ENCODE data around the gene RAB37. TPM values are rescaled to one million over a fixed set of nuclear protein-coding genes. Genes with fewer than 3 reads are reported as not detected.

Gene RAB37
- total RNA-seq, 1 donor from 2014 or later = 0.96 TPM

GRCh38 chr17:74779948-74780400, 42.9 kb downstream of the RAB37 start:
- peak; percentile 1 for ATAC-seq

DNA sequence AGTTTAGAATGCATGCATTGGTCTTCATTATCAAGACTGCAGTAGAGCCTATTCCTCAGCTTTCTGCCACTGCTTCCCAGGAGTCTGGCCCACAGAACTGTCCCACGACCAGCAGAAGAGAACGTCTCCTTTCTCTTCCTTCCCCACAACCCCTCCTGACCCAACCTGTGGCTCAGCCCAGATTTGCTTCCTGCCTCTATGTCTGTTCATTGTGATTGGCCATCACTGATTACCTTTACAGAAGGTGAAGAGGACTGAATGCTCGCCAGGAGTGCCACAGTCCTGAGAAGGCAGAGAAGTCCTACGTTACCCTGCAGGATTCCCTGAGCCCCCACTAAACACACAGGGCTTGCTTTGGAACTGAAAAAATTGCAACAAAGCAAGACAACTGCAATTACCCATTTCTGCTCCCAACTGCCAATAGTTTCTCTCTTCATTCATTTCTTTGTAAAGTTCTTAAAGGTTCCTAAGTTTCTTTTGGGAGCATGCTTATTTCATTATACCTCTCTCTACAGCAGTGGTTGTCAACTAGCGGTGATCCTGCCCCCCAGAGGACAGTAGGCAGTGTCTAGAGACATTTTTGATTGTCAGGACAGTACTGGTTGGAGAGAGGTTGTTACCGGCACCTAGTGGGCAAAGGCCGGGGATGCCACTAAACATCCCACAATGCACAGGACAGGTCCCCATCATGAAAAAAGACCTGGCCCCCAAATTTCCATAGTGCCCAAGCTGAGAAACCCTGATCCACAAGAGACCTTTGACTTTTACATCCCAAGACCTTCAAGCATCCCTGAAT, 43.6 kb downstream of the RAB37 start:
- no peak for ATAC-seq

GRCh38 chr17:74782571-74782970, 45.5 kb downstream of the RAB37 start:
- ATAC-seq = no peak

- ATAC-seq = no peak
Measured at GRCh38 chr17:74784125-74784810, 47.2 kb downstream of the RAB37 start.

- ATAC-seq = no peak
Measured at GRCh38 chr17:74785096-74785980, 48.3 kb downstream of the RAB37 start.

GRCh38 chr17:74785981-74786360, 48.9 kb downstream of the RAB37 start:
- no peak for ATAC-seq

GRCh38 chr17:74786431-74787055, 49.5 kb downstream of the RAB37 start:
- ATAC-seq = no peak

DNA sequence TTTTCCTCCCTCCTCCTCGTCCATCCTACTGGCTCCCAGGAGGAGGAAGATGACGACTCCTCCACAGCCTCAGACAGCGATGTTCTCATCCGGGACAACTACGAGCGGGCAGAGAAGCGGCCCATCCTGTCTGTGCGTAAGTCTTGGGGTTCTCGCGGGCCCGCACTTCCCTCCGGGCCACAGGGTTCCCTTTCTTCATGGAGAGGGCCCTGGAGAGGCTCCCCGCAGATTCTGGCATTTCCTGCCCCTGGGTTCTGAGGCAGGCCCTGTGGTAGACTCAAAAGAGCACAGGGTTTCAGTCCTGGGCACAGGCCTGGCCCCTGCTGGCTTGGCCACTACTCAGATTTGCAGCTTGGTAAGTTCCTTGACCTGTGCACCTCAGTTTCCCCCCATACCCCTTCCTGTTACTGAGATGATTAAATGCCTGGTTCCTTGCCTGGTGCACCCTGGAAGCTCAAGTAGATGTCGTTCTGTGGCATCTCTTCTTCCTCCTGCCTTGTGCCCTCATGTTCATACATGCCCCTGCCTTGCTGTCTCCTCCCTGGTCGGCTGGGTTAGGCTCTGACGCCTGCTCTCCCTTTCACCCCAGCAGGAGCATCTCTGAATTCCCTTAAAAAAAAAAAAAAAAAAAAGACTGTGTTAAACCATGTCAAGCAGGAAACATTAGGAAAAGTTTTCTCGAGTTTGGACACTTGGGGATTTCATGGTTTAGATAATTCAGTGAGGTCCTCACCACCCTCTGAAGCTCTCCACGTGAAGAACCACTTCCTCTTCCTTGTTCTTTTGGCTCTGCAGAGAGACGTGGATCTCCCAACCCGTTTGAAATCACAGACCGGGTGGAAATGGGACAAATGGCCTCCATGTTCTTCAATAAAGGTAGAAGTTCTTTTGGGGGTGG, 53.4 kb downstream of the RAB37 start:
- ATAC-seq = peak; percentile 60

- ATAC-seq = no peak
Measured at GRCh38 chr17:74792586-74793105, 55.6 kb downstream of the RAB37 start.

DNA sequence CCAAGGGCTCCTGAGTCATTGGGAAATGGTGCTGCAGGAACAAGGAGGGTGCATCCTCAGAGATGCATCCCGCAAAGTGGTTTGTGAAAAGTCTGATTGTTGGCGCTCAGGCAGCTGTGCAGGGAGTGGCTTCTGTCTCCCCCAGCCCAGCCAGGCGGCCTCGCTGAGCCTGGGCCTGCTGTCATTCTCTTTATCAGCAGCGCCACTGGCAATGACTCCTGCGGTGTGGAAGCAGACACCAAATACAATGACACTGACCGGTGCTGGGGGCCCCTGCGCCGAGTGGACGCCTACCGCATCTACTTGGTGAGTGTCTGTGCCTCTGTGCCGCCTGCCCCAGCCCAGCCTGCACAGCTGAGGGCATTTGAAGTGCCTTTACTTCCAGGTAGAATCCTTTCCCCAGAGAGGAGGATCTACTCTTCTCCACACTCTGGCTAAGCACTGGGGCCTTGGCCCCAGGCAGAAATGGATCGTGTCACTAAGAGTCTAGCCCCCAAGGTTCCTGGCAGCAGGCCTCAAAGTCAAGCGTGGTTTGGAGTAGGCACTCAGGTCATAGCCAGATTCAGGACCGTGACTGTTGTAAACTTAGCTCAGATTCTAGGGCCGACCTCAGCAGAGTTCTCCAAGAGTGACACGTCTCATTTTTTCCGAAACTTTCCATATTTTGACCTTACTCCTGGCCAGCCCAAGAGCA, 58.4 kb downstream of the RAB37 start:
- no peak for ATAC-seq

DNA sequence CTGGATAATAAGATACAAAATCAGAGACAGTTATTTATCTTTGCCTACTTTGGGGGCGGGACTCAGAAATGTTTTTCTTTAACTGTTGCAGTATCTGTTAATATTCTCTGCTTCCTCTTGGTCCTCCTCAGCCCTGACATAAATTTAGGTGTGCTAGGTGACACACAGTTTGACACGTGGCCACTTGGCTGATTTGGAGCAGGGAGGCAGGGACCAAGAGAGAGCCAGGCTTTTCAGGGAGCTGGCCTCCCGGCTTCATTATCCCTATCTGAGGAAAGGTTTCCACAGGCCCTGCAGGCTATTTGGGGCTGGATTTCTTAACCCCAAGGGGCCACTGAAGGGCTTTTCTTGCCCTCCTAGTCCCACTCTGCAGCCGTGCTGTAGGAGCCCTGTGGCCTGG, 59.2 kb downstream of the RAB37 start:
- ATAC-seq = no peak

- ATAC-seq = no peak
Measured at GRCh38 chr17:74796866-74797265, 59.8 kb downstream of the RAB37 start.

Other genes with a start within 250 kb of the RAB37 start
- gene CD300LB, start 205.8 kb upstream of the RAB37 start, total RNA-seq = not detected
- 0.16 TPM for gene CD300C, start 191.1 kb upstream of the RAB37 start, total RNA-seq
- gene CD300H, start 169.7 kb upstream of the RAB37 start, total RNA-seq = not detected
- gene CD300LD, start 145.0 kb upstream of the RAB37 start, total RNA-seq = not detected
- gene CD300E, start 113.5 kb upstream of the RAB37 start, total RNA-seq = 0.12 TPM
- gene CD300LF, start 24.3 kb upstream of the RAB37 start, total RNA-seq = 0.40 TPM
- 297 TPM for gene NHERF1, start 11.4 kb downstream of the RAB37 start, total RNA-seq
- gene NAT9, start 39.1 kb downstream of the RAB37 start, total RNA-seq = 14.6 TPM
- not detected for gene GRIN2C, start 122.6 kb downstream of the RAB37 start, total RNA-seq
- gene FDXR, start 135.7 kb downstream of the RAB37 start, total RNA-seq = 31.5 TPM
- 1.4 TPM for gene FADS6, start 156.4 kb downstream of the RAB37 start, total RNA-seq
- 6.4 TPM for gene USH1G, start 186.0 kb downstream of the RAB37 start, total RNA-seq
- gene OTOP2, start 187.0 kb downstream of the RAB37 start, total RNA-seq = 0.36 TPM
- gene OTOP3, start 198.6 kb downstream of the RAB37 start, total RNA-seq = 14.7 TPM
- gene HID1, start 235.5 kb downstream of the RAB37 start, total RNA-seq = 3.1 TPM